GM23248 (cell line): Measurements from ENCODE around the gene GPR160.

Experiments
- EZH2 ChIP-seq: fragments of 200-600 bp; sonication (generic); IDR thresholded peaks from 2 replicates; pipeline ENCODE4 v1.6.1; 2018; ENCODE audit warnings: antibody characterized with exemption, mild to moderate bottlenecking; ENCODE audit not compliant: insufficient read depth, poor library complexity, severe bottlenecking
- EZH2phosphoT487 ChIP-seq: fragments of 200-600 bp; sonication (generic); IDR thresholded peaks from 2 replicates; pipeline ENCODE4 v1.6.1; 2018; ENCODE audit warnings: antibody characterized with exemption, moderate library complexity, mild to moderate bottlenecking, low read depth; ENCODE audit not compliant: insufficient read depth

DNA sequence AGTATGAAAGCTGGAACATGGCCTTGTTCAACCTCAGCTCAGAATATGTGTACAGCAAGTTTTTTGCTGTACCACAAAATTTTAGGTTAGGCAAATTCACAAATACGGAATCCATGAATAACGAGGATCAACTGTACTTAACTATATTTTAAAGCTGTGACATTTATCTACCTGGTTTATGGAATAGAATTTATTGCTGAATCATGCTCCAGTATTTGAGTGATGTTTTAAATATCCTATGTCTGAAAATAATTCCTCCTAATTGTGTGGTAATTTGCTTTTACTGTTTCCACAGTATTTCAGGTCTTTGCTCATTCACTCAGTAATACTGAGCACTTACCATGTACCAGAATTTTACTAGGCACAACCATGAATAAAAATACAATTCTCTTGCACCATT is 41.7 kb upstream of the GPR160 start:
- TF ChIP-seq EZH2 (no peak), EZH2phosphoT487 (no peak)
